SK-MEL-5 (cell line): ENCODE results near the gene ICAM2. TPM values are rescaled to one million over a fixed set of nuclear protein-coding genes. Genes with fewer than 3 reads are reported as not detected.

Experiments used
- DNase-seq: peaks from one replicate; pipeline ENCODE4 v3.0.0-alpha.2; 2016; ENCODE audit warnings: low read depth, low spot score
- in situ Hi-C: cut with HindIII; loops from 2 replicates; pipeline ENCODE4 v1.10.0; 2016; ENCODE audit warnings: low sequenced_read_pairs, high pct_unique_total_duplicates, low pct_unique_long_range_greater_than_20kb
- polyA plus RNA-seq, 2 experiments: library from polyadenylated mRNA; depleted of rRNA; stranded (reverse); fragments of >200 nt; gene quantifications; 2 replicates each; pipeline ENCODE4 v1.2.3, GENCODE V29; 2015
- total RNA-seq: library from RNA; depleted of rRNA; stranded (reverse); fragments of >200 nt; shearing (Covaris generic); gene quantifications from 2 replicates; pipeline ENCODE4 v1.2.3, GENCODE V29; 2014; rRNA removed

Gene ICAM2
- total RNA-seq, result 0.71 TPM in 1 of 2 replicates, not detected in the other
- not detected in 2 replicates for polyA plus RNA-seq (2015; cell fraction: cytosol; rRNA removed)
- 0.73 TPM in 1 of 2 replicates, not detected in the other for polyA plus RNA-seq (2015; cell fraction: nucleus; rRNA removed)

GRCh38 chr17:64020056-64020766 is at the start of gene ICAM2:
ICAM2 (minus strand) TSS chr17:64020633; CDS start chr17:64006691, 13,942 bp downstream.
- in situ Hi-C loops, result no loop called here
- no peak for DNase-seq

GRCh38 chr17:64070213-64070612 is 49.8 kb upstream of the ICAM2 start:
- in situ Hi-C loops, result no loop called here
- DNase-seq, result no peak

- in situ Hi-C loops, result no loop called here
- DNase-seq, result no peak
Measured at GRCh38 chr17:64069143-64069542, 48.7 kb upstream of the ICAM2 start.

GRCh38 chr17:64067657-64068056 is 47.2 kb upstream of the ICAM2 start:
- no peak for DNase-seq
- in situ Hi-C loops, result no loop called here

- in situ Hi-C loops, result no loop called here
- no peak for DNase-seq
Measured at GRCh38 chr17:64066716-64067115, 46.3 kb upstream of the ICAM2 start.

- in situ Hi-C loops, result no loop called here
- no peak for DNase-seq
Measured at GRCh38 chr17:64065161-64065560, 44.7 kb upstream of the ICAM2 start.

GRCh38 chr17:64064331-64064730 is 43.9 kb upstream of the ICAM2 start:
- in situ Hi-C loops, result no loop called here
- DNase-seq, result no peak

GRCh38 chr17:64063766-64064224 is 43.4 kb upstream of the ICAM2 start:
- peak; percentile 34 for DNase-seq
- in situ Hi-C loops, result no loop called here

GRCh38 chr17:64063088-64063487 is 42.7 kb upstream of the ICAM2 start:
- in situ Hi-C loops, result no loop called here

GRCh38 chr17:64061178-64061898 is 40.9 kb upstream of the ICAM2 start:
- in situ Hi-C loops, result no loop called here
- DNase-seq, result no peak

More at GRCh38 chr17:64063088-64063487, 42.7 kb upstream of the ICAM2 start:
- no peak for DNase-seq

- in situ Hi-C loops, result no loop called here
- DNase-seq, result no peak
Measured at GRCh38 chr17:64060331-64060730, 39.9 kb upstream of the ICAM2 start.

GRCh38 chr17:64059756-64060155 is 39.3 kb upstream of the ICAM2 start:
- in situ Hi-C loops, result no loop called here
- DNase-seq, result no peak

- in situ Hi-C loops, result no loop called here
Measured at GRCh38 chr17:64058621-64059020, 38.2 kb upstream of the ICAM2 start.

GRCh38 chr17:64057701-64058263 is 37.3 kb upstream of the ICAM2 start:
- DNase-seq, result no peak
- in situ Hi-C loops, result no loop called here

More at GRCh38 chr17:64058621-64059020, 38.2 kb upstream of the ICAM2 start:
- no peak for DNase-seq

GRCh38 chr17:64056269-64057005 is 36.0 kb upstream of the ICAM2 start:
- in situ Hi-C loops, result no loop called here
- DNase-seq, result no peak

GRCh38 chr17:64055183-64056142 is 35.0 kb upstream of the ICAM2 start:
- DNase-seq, result peak; percentile 14
- in situ Hi-C loops, result no loop called here

GRCh38 chr17:64054304-64054703 is 33.9 kb upstream of the ICAM2 start:
- in situ Hi-C loops, result no loop called here
- no peak for DNase-seq
